HG02763 (cell line): Measurements from ENCODE around the gene CEACAM8.
"Not testable (repeated sequence)": the region's sequence is repeated elsewhere in the genome, so short reads cannot be mapped to it uniquely, and the experiment has no call there.

Source experiments
- ATAC-seq: cut with Tn5 transposase; IDR thresholded peaks from one replicate; pipeline ENCODE4 v1.9.1; 2021; ENCODE audit warnings: mild to moderate bottlenecking, moderate library complexity; ENCODE audit not compliant: unreplicated experiment

Gene CEACAM8

GRCh38 chr19:42594617-42595489 lies at the start of gene CEACAM8:
Gene CEACAM8, minus strand, starts transcription at chr19:42594924. Its CDS starts 96 bp downstream, at chr19:42594828.
- ATAC-seq = no peak

- ATAC-seq = not testable (repeated sequence)
Measured at GRCh38 chr19:42639324-42640092, 44.8 kb upstream of the CEACAM8 start.

- ATAC-seq = no peak
Measured at GRCh38 chr19:42635233-42635539, 40.5 kb upstream of the CEACAM8 start.

GRCh38 chr19:42634409-42635232 lies 39.9 kb upstream of the CEACAM8 start:
- ATAC-seq = no peak

- ATAC-seq = no peak
Measured at GRCh38 chr19:42629191-42629590, 34.5 kb upstream of the CEACAM8 start.

- no peak for ATAC-seq
Measured at GRCh38 chr19:42628411-42629140, 33.9 kb upstream of the CEACAM8 start.

- ATAC-seq = no peak
Measured at GRCh38 chr19:42627916-42628315, 33.2 kb upstream of the CEACAM8 start.

- ATAC-seq = no peak
Measured at GRCh38 chr19:42626181-42626580, 31.5 kb upstream of the CEACAM8 start.

- no peak for ATAC-seq
Measured at GRCh38 chr19:42619271-42619670, 24.5 kb upstream of the CEACAM8 start.

GRCh38 chr19:42613666-42614065 lies 18.9 kb upstream of the CEACAM8 start:
- no peak for ATAC-seq

- not testable (repeated sequence) for ATAC-seq
Measured at GRCh38 chr19:42610401-42610915, 15.7 kb upstream of the CEACAM8 start.

- ATAC-seq = no peak
Measured at GRCh38 chr19:42606660-42607351, 12.1 kb upstream of the CEACAM8 start.

- ATAC-seq = no peak
Measured at GRCh38 chr19:42601811-42602443, 7.2 kb upstream of the CEACAM8 start.

- no peak for ATAC-seq
Measured at GRCh38 chr19:42596391-42597072, 1.8 kb upstream of the CEACAM8 start.

GRCh38 chr19:42595550-42596172 lies 937 bp upstream of the CEACAM8 start:
- no peak for ATAC-seq

- no peak for ATAC-seq
Measured at GRCh38 chr19:42589792-42590191, 4.9 kb downstream of the CEACAM8 start.

GRCh38 chr19:42584466-42584865 lies 10.3 kb downstream of the CEACAM8 start:
- no peak for ATAC-seq

- ATAC-seq = no peak
Measured at GRCh38 chr19:42577016-42577415, 17.7 kb downstream of the CEACAM8 start.
